A673 (cell line): ENCODE measurements around the gene FBXL7. TPM values are rescaled to one million over a fixed set of nuclear protein-coding genes. Genes with fewer than 3 reads are reported as not detected.
A peak's percentile ranks its signal among the peaks of the same experiment; 100 is the strongest.

Experiments
- BruUV-seq: library from RNA; stranded (reverse); fragments of 400-500 nt; replicated peaks from 2 replicates; lab custom pipeline; 2021; lab: Mats Ljungman, UMichigan
- CTCF ChIA-PET: fragments of 300-600 bp; sonication (Branson Sonifier 250); formaldehyde crosslinking; loops from one replicate; lab custom pipeline; 2022; ENCODE audit warnings: antibody characterized with exemption; lab: Charles Lee
- POLR2A ChIA-PET: fragments of 300-600 bp; sonication (Branson Sonifier 250); formaldehyde crosslinking; loops from one replicate; lab custom pipeline; 2022; ENCODE audit warnings: antibody characterized with exemption; ENCODE audit not compliant: low non-redundant PET; lab: Charles Lee
- DNase-seq: peaks from one replicate; pipeline ENCODE4 v3.0.0-alpha.2; 2015; ENCODE audit warnings: low spot score
- H3K27ac ChIP-seq: fragments of 200-600 bp; sonication (generic); 2 replicates; pipeline ENCODE4 v1.5.1; 2016; ENCODE audit warnings: mixed run types, low read depth, mild to moderate bottlenecking, mixed read lengths, antibody characterized with exemption, low read length; ENCODE audit not compliant: poor library complexity, severe bottlenecking
- H3K27me3 ChIP-seq: fragments of 200-600 bp; sonication (generic); replicated peaks from 2 replicates; pipeline ENCODE4 v1.6.1; 2017; ENCODE audit warnings: mixed run types, low read depth, mild to moderate bottlenecking, mixed read lengths, antibody characterized with exemption, low read length; ENCODE audit not compliant: insufficient read depth, poor library complexity
- H3K36me3 ChIP-seq: fragments of 200-600 bp; sonication (generic); 2 replicates; pipeline ENCODE4 v1.6.1; 2016; ENCODE audit warnings: mixed run types, mild to moderate bottlenecking, mixed read lengths, antibody characterized with exemption, low read length; ENCODE audit not compliant: insufficient read depth, poor library complexity, severe bottlenecking
- H3K4me1 ChIP-seq: fragments of 200-600 bp; sonication (generic); 2 replicates; pipeline ENCODE4 v1.6.1; 2017; ENCODE audit warnings: mixed run types, mild to moderate bottlenecking, mixed read lengths, antibody characterized with exemption, low read length; ENCODE audit not compliant: insufficient read depth, poor library complexity, severe bottlenecking
- H3K4me3 ChIP-seq: fragments of 200-600 bp; sonication (generic); 2 replicates; pipeline ENCODE4 v1.5.1; 2016; ENCODE audit warnings: low read depth, mixed run types, mild to moderate bottlenecking, mixed read lengths, low read length; ENCODE audit not compliant: poor library complexity, severe bottlenecking
- H3K9me3 ChIP-seq: fragments of 200-600 bp; sonication (generic); 2 replicates; pipeline ENCODE4 v1.6.1; 2016; ENCODE audit warnings: mixed run types, low read depth, mild to moderate bottlenecking, mixed read lengths, antibody characterized with exemption, low read length; ENCODE audit not compliant: poor library complexity, severe bottlenecking
- EZH2 ChIP-seq: fragments of 200-600 bp; sonication (generic); IDR thresholded peaks from 2 replicates; pipeline ENCODE4 v1.6.1; 2017; ENCODE audit warnings: borderline replicate concordance, low read depth, mild to moderate bottlenecking, mixed read lengths, antibody characterized with exemption, low read length; ENCODE audit not compliant: poor library complexity, severe bottlenecking
- intact Hi-C: fragments of 100-400 bp; cut with micrococcal nuclease; formaldehyde crosslinking; loops from one replicate; pipeline ENCODE4 v1.10.0; 2022; ENCODE audit not compliant: unreplicated experiment
- total RNA-seq: library from RNA; stranded (reverse); gene quantifications from 2 replicates; pipeline ENCODE4 v1.2.3, GENCODE V29; 2021
- TF ChIP-seq, protein P1 (sequence below): fragments of 300-800, 200-600 bp; sonication (generic); conservative IDR thresholded peaks from 2 replicates; pipeline ENCODE4 v1.5.1; 2017; ENCODE audit warnings: low read depth, mild to moderate bottlenecking, antibody characterized with exemption, low read length, moderate library complexity, mixed read lengths

Gene FBXL7
- total RNA-seq, 1 experiment from 2014 or later: 5.9 TPM

DNA sequence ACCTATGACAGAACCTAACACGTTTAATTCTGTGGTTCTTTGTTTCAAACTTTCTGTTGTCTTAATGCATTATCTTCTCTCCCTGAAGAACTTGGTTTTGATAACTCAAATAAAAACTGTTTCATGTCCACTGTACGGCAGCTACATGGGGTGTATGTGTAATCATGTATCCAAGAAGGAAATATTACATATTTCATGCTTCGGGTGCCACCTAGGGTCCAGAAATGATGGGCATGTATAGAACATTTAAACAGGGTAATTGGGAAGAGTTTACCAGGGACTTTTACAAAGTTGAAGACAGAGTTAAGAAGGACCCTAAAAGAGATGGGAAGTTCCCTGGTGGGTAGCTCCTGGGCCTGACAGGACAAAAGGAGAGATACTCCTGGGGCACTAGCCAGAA is 291.3 kb downstream of the FBXL7 start:
- DNase-seq: no peak
- Histone ChIP-seq H3K9me3 (no peaks in the 10 kb centered on the region), H3K4me1 (no peaks in the 10 kb centered on the region), H3K36me3 (no peaks in the 10 kb centered on the region), H3K27me3 (no peaks in the 10 kb centered on the region), H3K27ac (no peak overlapping the region), H3K4me3 (no peak overlapping the region)
- ChIA-PET CTCF (no interaction called here), POLR2A (no interaction called here)
- BruUV-seq: no TSS peak
- intact Hi-C loops: loop anchor here (5.0 kb wide), 1 partner anchor 329 kb away; no protein-coding TSS in a partner anchor
- TF ChIP-seq, protein P1, sequence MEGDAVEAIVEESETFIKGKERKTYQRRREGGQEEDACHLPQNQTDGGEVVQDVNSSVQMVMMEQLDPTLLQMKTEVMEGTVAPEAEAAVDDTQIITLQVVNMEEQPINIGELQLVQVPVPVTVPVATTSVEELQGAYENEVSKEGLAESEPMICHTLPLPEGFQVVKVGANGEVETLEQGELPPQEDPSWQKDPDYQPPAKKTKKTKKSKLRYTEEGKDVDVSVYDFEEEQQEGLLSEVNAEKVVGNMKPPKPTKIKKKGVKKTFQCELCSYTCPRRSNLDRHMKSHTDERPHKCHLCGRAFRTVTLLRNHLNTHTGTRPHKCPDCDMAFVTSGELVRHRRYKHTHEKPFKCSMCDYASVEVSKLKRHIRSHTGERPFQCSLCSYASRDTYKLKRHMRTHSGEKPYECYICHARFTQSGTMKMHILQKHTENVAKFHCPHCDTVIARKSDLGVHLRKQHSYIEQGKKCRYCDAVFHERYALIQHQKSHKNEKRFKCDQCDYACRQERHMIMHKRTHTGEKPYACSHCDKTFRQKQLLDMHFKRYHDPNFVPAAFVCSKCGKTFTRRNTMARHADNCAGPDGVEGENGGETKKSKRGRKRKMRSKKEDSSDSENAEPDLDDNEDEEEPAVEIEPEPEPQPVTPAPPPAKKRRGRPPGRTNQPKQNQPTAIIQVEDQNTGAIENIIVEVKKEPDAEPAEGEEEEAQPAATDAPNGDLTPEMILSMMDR: no peak
- no peak for TF ChIP-seq EZH2

DNA sequence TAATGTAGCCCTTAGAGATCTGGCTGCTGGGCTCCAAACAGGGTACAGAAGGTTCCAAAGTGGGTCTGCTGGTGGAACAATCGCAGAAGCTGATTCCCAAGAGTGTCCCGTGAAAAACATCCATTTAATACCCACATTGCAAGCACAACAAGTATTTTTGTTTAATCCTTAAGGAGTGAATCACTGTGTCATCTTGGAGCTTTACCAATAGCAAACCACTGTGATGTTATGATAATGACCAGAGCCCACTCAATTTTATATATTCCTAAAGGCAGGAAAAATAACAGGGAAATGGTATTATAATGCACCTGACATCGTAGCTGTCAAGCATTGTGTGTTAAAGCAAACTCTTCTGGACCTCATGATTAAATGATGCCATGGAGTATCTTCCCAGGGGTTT is 291.9 kb downstream of the FBXL7 start:
- Histone ChIP-seq H3K9me3 (no peaks in the 10 kb centered on the region), H3K4me3 (no peak overlapping the region), H3K27me3 (no peaks in the 10 kb centered on the region), H3K36me3 (no peaks in the 10 kb centered on the region), H3K27ac (no peak overlapping the region), H3K4me1 (no peaks in the 10 kb centered on the region)
- no peak for DNase-seq
- TF ChIP-seq EZH2: no peak
- TF ChIP-seq, protein P1: no peak
- ChIA-PET CTCF (no interaction called here), POLR2A (no interaction called here)
- intact Hi-C loops: loop anchor here (5.0 kb wide), 1 partner anchor 330 kb away; no protein-coding TSS in a partner anchor
- BruUV-seq: no TSS peak

GRCh38 chr5:15794052-15794985 is 294.3 kb downstream of the FBXL7 start:
- POLR2A ChIA-PET: no interaction called here
- no peak overlapping the region for H3K4me3 ChIP-seq
- H3K27me3 ChIP-seq: no peaks in the 10 kb centered on the region
- DNase-seq: peak; percentile 8
- TF ChIP-seq, protein P1: peak; percentile 38; the same call in 1 of the 2 replicates
- no peak for TF ChIP-seq EZH2
- H3K4me1 ChIP-seq: no peaks in the 10 kb centered on the region
- CTCF ChIA-PET: no interaction called here
- no TSS peak for BruUV-seq
- H3K27ac ChIP-seq: no peak overlapping the region
- no peaks in the 10 kb centered on the region for H3K9me3 ChIP-seq
- H3K36me3 ChIP-seq: no peaks in the 10 kb centered on the region
- intact Hi-C loops: loop anchor here (5.0 kb wide), 1 partner anchor 332 kb away; no protein-coding TSS in a partner anchor
